Parathyroid adenoma (tissue), 2 donors: ENCODE measurements around the gene LGALS1.

Source experiments
- H2AFZ ChIP-seq: fragments of 300-600 bp; sonication (generic); one replicate; pipeline ENCODE4 v1.7.0; 2017; ENCODE audit warnings: antibody characterized with exemption, mild to moderate bottlenecking
- H3K27ac ChIP-seq: fragments of 300-600 bp; sonication (generic); one replicate; pipeline ENCODE4 v1.7.0; 2017
- H3K27me3 ChIP-seq: fragments of 300-600 bp; sonication (generic); one replicate; pipeline ENCODE4 v1.7.0; 2017; ENCODE audit warnings: low read length; ENCODE audit not compliant: control insufficient read depth, insufficient read depth
- H3K36me3 ChIP-seq: fragments of 300-600 bp; sonication (generic); one replicate; pipeline ENCODE4 v1.7.0; 2017; ENCODE audit warnings: low read length; ENCODE audit not compliant: control insufficient read depth, insufficient read depth
- H3K4me1 ChIP-seq: fragments of 300-600 bp; sonication (generic); one replicate; pipeline ENCODE4 v1.7.0; 2017; ENCODE audit warnings: control low read depth
- H3K4me2 ChIP-seq: fragments of 300-600 bp; sonication (generic); one replicate; pipeline ENCODE4 v1.7.0; 2017; ENCODE audit warnings: low read length
- H3K4me3 ChIP-seq: fragments of 300-600 bp; sonication (generic); one replicate; pipeline ENCODE4 v1.7.0; 2017; ENCODE audit warnings: low read depth, low read length
- H3K79me2 ChIP-seq: fragments of 300-600 bp; sonication (generic); one replicate; pipeline ENCODE4 v1.7.0; 2017; ENCODE audit warnings: control low read depth
- H3K9ac ChIP-seq: fragments of 300-600 bp; sonication (generic); one replicate; pipeline ENCODE4 v1.7.0; 2017; ENCODE audit warnings: mild to moderate bottlenecking
- H3K9me3 ChIP-seq: fragments of 300-600 bp; sonication (generic); one replicate; pipeline ENCODE4 v1.7.0; 2017; ENCODE audit warnings: low read length; ENCODE audit not compliant: control insufficient read depth
- CTCF ChIP-seq: fragments of 300-600 bp; sonication (generic); IDR thresholded peaks from one replicate; pipeline ENCODE4 v1.7.0; 2017; ENCODE audit warnings: antibody characterized with exemption, mild to moderate bottlenecking
- donor health status: primary hyperparathyroidism.

LGALS1 gene

GRCh38 chr22:37641561-37641949 is 33.9 kb upstream of the LGALS1 start:
- H3K79me2 ChIP-seq = peaks cover 2% of the 10 kb centered on the region
- peaks cover 15% of the 10 kb centered on the region for H3K4me1 ChIP-seq
- no peak for TF ChIP-seq CTCF
- H3K9me3 ChIP-seq = no peaks in the 10 kb centered on the region
- no peaks in the 10 kb centered on the region for H3K36me3 ChIP-seq
- no peak overlapping the region for H3K4me3 ChIP-seq
- H3K9ac ChIP-seq = no peak overlapping the region
- H2AFZ ChIP-seq = no peak overlapping the region
- H3K27me3 ChIP-seq = no peaks in the 10 kb centered on the region
- no peak overlapping the region for H3K4me2 ChIP-seq
- no peak overlapping the region for H3K27ac ChIP-seq

GRCh38 chr22:37643225-37643847 is 32.1 kb upstream of the LGALS1 start:
- Histone ChIP-seq H3K4me3 (no peak overlapping the region), H3K9me3 (no peaks in the 10 kb centered on the region), H3K4me2 (no peak overlapping the region), H3K9ac (no peak overlapping the region), H3K27me3 (no peaks in the 10 kb centered on the region), H3K36me3 (no peaks in the 10 kb centered on the region), H2AFZ (peak overlapping the region; percentile 42), H3K4me1 (peaks cover 6% of the 10 kb centered on the region), H3K27ac (no peak overlapping the region), H3K79me2 (peaks cover 2% of the 10 kb centered on the region)
- TF ChIP-seq CTCF = peak; percentile 80

- H3K27ac ChIP-seq = no peak overlapping the region
- H3K9ac ChIP-seq = no peak overlapping the region
- TF ChIP-seq CTCF = no peak
Measured at GRCh38 chr22:37647317-37647716, 28.1 kb upstream of the LGALS1 start.

GRCh38 chr22:37647928-37648327 is 27.5 kb upstream of the LGALS1 start:
- no peak overlapping the region for H3K27ac ChIP-seq
- no peaks in the 10 kb centered on the region for H3K36me3 ChIP-seq
- no peaks in the 10 kb centered on the region for H3K9me3 ChIP-seq
- H3K9ac ChIP-seq = no peak overlapping the region
- no peak for TF ChIP-seq CTCF
- H3K27me3 ChIP-seq = no peaks in the 10 kb centered on the region
- H3K4me1 ChIP-seq = no peaks in the 10 kb centered on the region
- H3K4me2 ChIP-seq = no peak overlapping the region
- H3K79me2 ChIP-seq = peaks cover 2% of the 10 kb centered on the region
- no peak overlapping the region for H2AFZ ChIP-seq
- no peak overlapping the region for H3K4me3 ChIP-seq

More at GRCh38 chr22:37647317-37647716, 28.1 kb upstream of the LGALS1 start:
- H3K27me3 ChIP-seq = no peaks in the 10 kb centered on the region
- peaks cover 2% of the 10 kb centered on the region for H3K79me2 ChIP-seq
- no peaks in the 10 kb centered on the region for H3K9me3 ChIP-seq
- H3K36me3 ChIP-seq = no peaks in the 10 kb centered on the region
- no peak overlapping the region for H2AFZ ChIP-seq
- H3K4me2 ChIP-seq = no peak overlapping the region
- H3K4me1 ChIP-seq = no peaks in the 10 kb centered on the region
- no peak overlapping the region for H3K4me3 ChIP-seq

- H2AFZ ChIP-seq = no peak overlapping the region
- H3K4me2 ChIP-seq = no peak overlapping the region
- H3K36me3 ChIP-seq = no peaks in the 10 kb centered on the region
- no peak for TF ChIP-seq CTCF
- no peak overlapping the region for H3K4me3 ChIP-seq
- H3K27me3 ChIP-seq = no peaks in the 10 kb centered on the region
- H3K4me1 ChIP-seq = no peaks in the 10 kb centered on the region
- no peaks in the 10 kb centered on the region for H3K9me3 ChIP-seq
- H3K27ac ChIP-seq = no peak overlapping the region
- no peaks in the 10 kb centered on the region for H3K79me2 ChIP-seq
- H3K9ac ChIP-seq = no peak overlapping the region
Measured at GRCh38 chr22:37650463-37651136, 24.8 kb upstream of the LGALS1 start.
